ENCODE results near the gene LUZP1.

Gene LUZP1

GRCh38 chr1:23083714-23084480 lies 84.8 kb downstream of the LUZP1 start:
- DNase-seq (ENCODE audit: low read depth) = no peak

- no peak for DNase-seq (ENCODE audit: low read depth)
These were observed 87.3 kb downstream of the LUZP1 start for GRCh38 chr1:23081376-23081775.

GRCh38 chr1:23080885-23081284 lies 87.8 kb downstream of the LUZP1 start:
- no peak for DNase-seq (ENCODE audit: low read depth)

GRCh38 chr1:23079025-23079424 lies 89.6 kb downstream of the LUZP1 start:
- DNase-seq (ENCODE audit: low read depth) = no peak

- DNase-seq (ENCODE audit: low read depth) = no peak
These were observed 94.6 kb downstream of the LUZP1 start for GRCh38 chr1:23074012-23074411.

GRCh38 chr1:23069675-23070074 lies 99.0 kb downstream of the LUZP1 start:
- DNase-seq (ENCODE audit: low read depth) = no peak

- DNase-seq (ENCODE audit: low read depth) = no peak
These were observed 99.5 kb downstream of the LUZP1 start for GRCh38 chr1:23069149-23069548.

- no peak for DNase-seq (ENCODE audit: low read depth)
These were observed 102.6 kb downstream of the LUZP1 start for GRCh38 chr1:23066075-23066474.

- DNase-seq (ENCODE audit: low read depth) = no peak
These were observed 103.3 kb downstream of the LUZP1 start for GRCh38 chr1:23065385-23065784.

GRCh38 chr1:23062271-23062670 lies 106.4 kb downstream of the LUZP1 start:
- DNase-seq (ENCODE audit: low read depth) = no peak

GRCh38 chr1:23057301-23057700 lies 111.4 kb downstream of the LUZP1 start:
- DNase-seq (ENCODE audit: low read depth) = no peak

GRCh38 chr1:23051290-23051909 lies 117.3 kb downstream of the LUZP1 start:
- DNase-seq (ENCODE audit: low read depth) = no peak

- DNase-seq (ENCODE audit: low read depth) = no peak
These were observed 118.5 kb downstream of the LUZP1 start for GRCh38 chr1:23050201-23050600.

GRCh38 chr1:23044035-23044434 lies 124.6 kb downstream of the LUZP1 start:
- no peak for DNase-seq (ENCODE audit: low read depth)

- DNase-seq (ENCODE audit: low read depth) = no peak
These were observed 128.1 kb downstream of the LUZP1 start for GRCh38 chr1:23040509-23040908.

- DNase-seq (ENCODE audit: low read depth) = no peak
These were observed 129.3 kb downstream of the LUZP1 start for GRCh38 chr1:23039308-23039826.

- no peak for DNase-seq (ENCODE audit: low read depth)
These were observed 131.4 kb downstream of the LUZP1 start for GRCh38 chr1:23037081-23037740.

- DNase-seq (ENCODE audit: low read depth) = no peak
These were observed 132.7 kb downstream of the LUZP1 start for GRCh38 chr1:23035823-23036452.

Data from activated T-helper 9 cell treated with anti-CD3 and anti-CD28 coated beads, Interleukin-2, amount 50 U/mL, for 16 hours (primary cell).